HFFc6 (cell line): ENCODE measurements around the gene LAMC1. TPM values are rescaled to one million over a fixed set of nuclear protein-coding genes. Genes with fewer than 3 reads are reported as not detected.

Source experiments
- DNase-seq: peaks from one replicate; pipeline ENCODE4 v3.0.0-alpha.2; 2018
- H3K27ac Mint-ChIP-seq: 2 replicates; pipeline ENCODE4 v1.8.0; 2020; ENCODE audit warnings: mild to moderate bottlenecking, mixed read lengths
- H3K27me3 Mint-ChIP-seq: 2 replicates; pipeline ENCODE4 v1.8.0; 2021; ENCODE audit warnings: mild to moderate bottlenecking, moderate library complexity, mixed read lengths; ENCODE audit not compliant: insufficient read depth
- H3K36me3 Mint-ChIP-seq: 2 replicates; pipeline ENCODE4 v1.8.0; 2021; ENCODE audit warnings: low read depth, mixed read lengths
- H3K4me1 Mint-ChIP-seq: 2 replicates; pipeline ENCODE4 v1.8.0; 2020; ENCODE audit warnings: low read depth, mixed read lengths
- H3K4me3 Mint-ChIP-seq: 2 replicates; pipeline ENCODE4 v1.8.0; 2020; ENCODE audit warnings: mild to moderate bottlenecking, moderate library complexity, mixed read lengths
- H3K9me3 Mint-ChIP-seq: 2 replicates; pipeline ENCODE4 v1.8.0; 2020; ENCODE audit warnings: mild to moderate bottlenecking, mixed read lengths
- CTCF ChIP-seq: fragments of 200-600 bp; sonication (generic); IDR thresholded peaks from 2 replicates; pipeline ENCODE4 v1.5.0; 2021; ENCODE audit warnings: antibody characterized with exemption, mild to moderate bottlenecking
- total RNA-seq, 6 experiments: library from RNA; stranded (reverse); fragmentation: NEBNext Ultra II Directional; extraction: Animal tissue kit (Norgen Biotek cat#: 25700); gene quantifications; 2 replicates in 1 of 6; 3 replicates in 5 of 6; pipeline ENCODE4 v1.2.3, GENCODE V29; 2021

Gene LAMC1
- total RNA-seq, 6 experiments from 2014 or later: 352 to 465 (median 393) TPM

GRCh38 chr1:183180634-183181056, 157.4 kb downstream of the LAMC1 start:
- Mint-ChIP-seq H3K4me3 (peak overlapping the region; percentile 44), H3K27me3 (no peaks in the 10 kb centered on the region), H3K4me1 (peaks cover 25% of the 10 kb centered on the region), H3K9me3 (no peaks in the 10 kb centered on the region), H3K36me3 (no peaks in the 10 kb centered on the region), H3K27ac (peak overlapping the region; percentile 69)
- no peak for DNase-seq
- TF ChIP-seq CTCF: no peak

- Mint-ChIP-seq H3K36me3 (no peaks in the 10 kb centered on the region), H3K9me3 (no peaks in the 10 kb centered on the region), H3K27me3 (no peaks in the 10 kb centered on the region; the same call in 1 of the 2 replicates), H3K4me3 (no peak within 1 kb of the TSS), H3K4me1 (peaks cover 20% of the 10 kb centered on the region), H3K27ac (no peak within 1 kb of the TSS)
- DNase-seq: no peak
- TF ChIP-seq CTCF: no peak
Measured at GRCh38 chr1:183185941-183186490, 162.8 kb downstream of the LAMC1 start, which contains the start of gene LAMC2. Gene LAMC2 (plus strand): TSS chr1:183186264. CDS start chr1:183186353, 89 bp downstream.

GRCh38 chr1:183186841-183187240, 163.6 kb downstream of the LAMC1 start:
- Mint-ChIP-seq H3K27ac (no peak overlapping the region), H3K36me3 (no peaks in the 10 kb centered on the region), H3K27me3 (no peaks in the 10 kb centered on the region; the same call in 1 of the 2 replicates), H3K4me3 (no peak overlapping the region), H3K9me3 (no peaks in the 10 kb centered on the region), H3K4me1 (peaks cover 27% of the 10 kb centered on the region)
- DNase-seq: no peak
- TF ChIP-seq CTCF: no peak

- Mint-ChIP-seq H3K4me1 (peaks cover 38% of the 10 kb centered on the region), H3K4me3 (no peak overlapping the region), H3K9me3 (no peaks in the 10 kb centered on the region), H3K27ac (no peak overlapping the region), H3K27me3 (no peaks in the 10 kb centered on the region; the same call in 1 of the 2 replicates), H3K36me3 (no peaks in the 10 kb centered on the region)
- DNase-seq: no peak
- TF ChIP-seq CTCF: no peak
Measured at GRCh38 chr1:183188240-183188639, 165.0 kb downstream of the LAMC1 start.

GRCh38 chr1:183191833-183192232, 168.6 kb downstream of the LAMC1 start:
- Mint-ChIP-seq H3K4me3 (no peak overlapping the region), H3K4me1 (peaks cover 52% of the 10 kb centered on the region), H3K9me3 (no peaks in the 10 kb centered on the region), H3K27ac (peak overlapping the region; percentile 56), H3K36me3 (no peaks in the 10 kb centered on the region), H3K27me3 (no peaks in the 10 kb centered on the region; the same call in 1 of the 2 replicates)
- DNase-seq: peak; percentile 88
- TF ChIP-seq CTCF: no peak
